ENCODE measurements around the gene HLA-A.

HLA-A gene

DNA sequence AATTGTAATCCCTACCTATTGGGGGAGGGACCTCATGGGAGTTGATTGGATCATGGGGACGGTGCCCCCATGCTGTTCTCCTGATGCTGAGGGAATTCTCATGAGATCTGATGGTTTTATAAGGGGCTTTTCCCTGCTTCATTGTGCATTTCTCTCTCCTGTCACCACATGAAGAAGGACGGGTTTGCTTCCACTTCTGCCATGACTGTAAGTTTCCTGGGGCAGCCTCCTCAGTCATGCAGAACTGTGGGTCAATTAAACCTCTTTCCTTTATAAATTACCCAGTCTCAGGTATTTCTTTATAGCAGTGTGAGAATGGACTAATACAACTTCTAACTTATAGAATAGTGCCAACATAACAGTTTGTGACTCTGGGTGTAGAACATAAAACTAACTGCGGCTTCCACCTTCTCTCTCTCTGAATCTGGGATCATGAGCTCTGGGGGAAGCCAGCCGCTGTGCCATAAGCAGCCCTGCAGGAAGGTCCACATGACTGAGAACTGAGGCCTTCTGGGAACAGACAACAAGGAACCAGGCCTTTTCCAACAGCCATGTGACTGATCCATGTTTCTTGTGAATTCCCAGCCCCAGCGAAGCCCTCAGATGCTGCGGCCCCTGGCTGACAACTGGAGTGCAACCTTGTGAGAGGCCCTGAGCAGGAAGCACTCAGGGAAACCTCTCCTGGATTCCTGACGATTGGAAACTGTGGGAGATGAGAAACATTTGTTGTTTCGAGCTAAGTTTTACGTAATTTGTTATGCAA, 3.4 kb upstream of the HLA-A start:
- TF ChIP-seq, protein P1, sequence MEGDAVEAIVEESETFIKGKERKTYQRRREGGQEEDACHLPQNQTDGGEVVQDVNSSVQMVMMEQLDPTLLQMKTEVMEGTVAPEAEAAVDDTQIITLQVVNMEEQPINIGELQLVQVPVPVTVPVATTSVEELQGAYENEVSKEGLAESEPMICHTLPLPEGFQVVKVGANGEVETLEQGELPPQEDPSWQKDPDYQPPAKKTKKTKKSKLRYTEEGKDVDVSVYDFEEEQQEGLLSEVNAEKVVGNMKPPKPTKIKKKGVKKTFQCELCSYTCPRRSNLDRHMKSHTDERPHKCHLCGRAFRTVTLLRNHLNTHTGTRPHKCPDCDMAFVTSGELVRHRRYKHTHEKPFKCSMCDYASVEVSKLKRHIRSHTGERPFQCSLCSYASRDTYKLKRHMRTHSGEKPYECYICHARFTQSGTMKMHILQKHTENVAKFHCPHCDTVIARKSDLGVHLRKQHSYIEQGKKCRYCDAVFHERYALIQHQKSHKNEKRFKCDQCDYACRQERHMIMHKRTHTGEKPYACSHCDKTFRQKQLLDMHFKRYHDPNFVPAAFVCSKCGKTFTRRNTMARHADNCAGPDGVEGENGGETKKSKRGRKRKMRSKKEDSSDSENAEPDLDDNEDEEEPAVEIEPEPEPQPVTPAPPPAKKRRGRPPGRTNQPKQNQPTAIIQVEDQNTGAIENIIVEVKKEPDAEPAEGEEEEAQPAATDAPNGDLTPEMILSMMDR (IDR thresholded peaks at IDR 0.05; ENCODE audit: unreplicated experiment in 3 of 3) = no peak
- no peaks in the 10 kb centered on the region for H3K9me3 Mint-ChIP-seq
- peak overlapping the region in 1 of 3 experiments; percentile 20 for H3K4me3 Mint-ChIP-seq
- H3K4me1 Mint-ChIP-seq = peaks cover 13% of the 10 kb centered on the region
- peaks cover 13% of the 10 kb centered on the region for H3K27me3 Mint-ChIP-seq (ENCODE audit: low read depth)
- H3K27ac Mint-ChIP-seq = peak overlapping the region in 2 of 3 experiments; percentile 42 to 65
- H3K36me3 Mint-ChIP-seq (ENCODE audit: low read depth) = no peaks in the 10 kb centered on the region

DNA sequence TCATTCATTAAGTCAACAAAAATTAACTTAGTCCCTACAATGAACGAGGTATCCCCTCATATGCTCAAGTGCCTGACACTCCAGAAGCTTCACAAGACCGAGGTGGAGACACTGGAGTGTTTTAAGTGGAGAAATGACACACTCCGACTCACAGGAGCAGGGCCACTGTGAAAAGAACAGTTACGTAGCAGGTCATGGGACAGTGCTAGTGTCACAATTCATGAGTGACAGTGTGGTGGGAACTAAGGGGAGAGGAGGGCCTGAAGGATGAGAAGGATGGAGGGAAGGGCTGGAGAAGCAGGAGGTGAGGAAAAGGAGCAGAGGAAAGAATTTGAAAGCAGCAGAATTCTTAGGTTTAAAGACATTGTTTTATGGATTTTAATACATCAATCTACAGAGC, 1.3 kb upstream of the HLA-A start:
- Mint-ChIP-seq H3K4me3 (peak overlapping the region; percentile 56 to 77 (median 62)), H3K27ac (no peak overlapping the region), H3K9me3 (no peaks in the 10 kb centered on the region), H3K36me3 (ENCODE audit: low read depth) (peaks cover 18% of the 10 kb centered on the region), H3K27me3 (ENCODE audit: low read depth) (peaks cover 21% of the 10 kb centered on the region), H3K4me1 (peaks cover 19% of the 10 kb centered on the region)
- TF ChIP-seq, protein P1 (IDR thresholded peaks at IDR 0.05; ENCODE audit: unreplicated experiment in 3 of 3) = no peak

DNA sequence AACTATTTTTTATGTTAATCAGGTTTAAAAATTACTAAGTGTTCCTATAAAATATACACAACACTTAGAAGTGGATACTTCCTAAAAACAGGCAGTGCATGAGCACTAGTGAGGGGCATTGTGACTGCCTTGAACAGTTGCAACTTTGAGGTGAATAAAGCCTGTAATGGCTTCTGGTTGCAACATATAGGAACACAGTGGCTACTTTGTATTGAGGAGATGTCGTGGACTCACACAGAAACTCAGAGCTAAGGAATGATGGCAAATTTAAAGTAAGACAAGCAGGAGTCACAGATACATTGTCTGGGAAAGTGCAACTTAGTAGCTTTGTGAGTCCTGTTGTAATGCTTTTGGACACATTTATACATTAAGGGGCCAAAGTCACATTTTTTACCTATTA, 861 bp upstream of the HLA-A start:
- Mint-ChIP-seq H3K4me3 (peak overlapping the region; percentile 89 to 95 (median 95)), H3K27me3 (ENCODE audit: low read depth) (peaks cover 21% of the 10 kb centered on the region), H3K9me3 (no peaks in the 10 kb centered on the region), H3K36me3 (ENCODE audit: low read depth) (peaks cover 22% of the 10 kb centered on the region), H3K4me1 (peaks cover 22% of the 10 kb centered on the region), H3K27ac (peak overlapping the region; percentile 66 to 91 (median 70))
- TF ChIP-seq, protein P1 (IDR thresholded peaks at IDR 0.05; ENCODE audit: unreplicated experiment in 3 of 3) = no peak

DNA sequence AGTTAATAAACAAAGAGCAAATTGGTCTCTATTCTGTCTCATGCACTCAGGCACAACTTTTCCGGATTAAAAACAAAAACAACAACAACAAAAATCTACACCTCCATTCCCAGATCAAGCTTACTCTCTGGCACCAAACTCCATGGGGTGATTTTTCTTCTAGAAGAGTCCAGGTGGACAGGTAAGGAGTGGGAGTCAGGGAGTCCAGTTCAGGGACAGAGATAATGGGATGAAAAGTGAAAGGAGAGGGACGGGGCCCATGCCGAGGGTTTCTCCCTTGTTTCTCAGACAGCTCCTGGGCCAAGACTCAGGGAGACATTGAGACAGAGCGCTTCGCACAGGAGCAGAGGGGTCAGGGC, 437 bp upstream of the HLA-A start:
- TF ChIP-seq, protein P1 (IDR thresholded peaks at IDR 0.05; ENCODE audit: unreplicated experiment in 3 of 3) = no peak
- H3K27ac Mint-ChIP-seq = peak overlapping the region; percentile 66 to 91 (median 70)
- peaks cover 21% of the 10 kb centered on the region for H3K27me3 Mint-ChIP-seq (ENCODE audit: low read depth)
- H3K4me3 Mint-ChIP-seq = peak overlapping the region; percentile 89 to 95 (median 95)
- H3K4me1 Mint-ChIP-seq = peaks cover 22% of the 10 kb centered on the region
- H3K9me3 Mint-ChIP-seq = no peaks in the 10 kb centered on the region
- peaks cover 22% of the 10 kb centered on the region for H3K36me3 Mint-ChIP-seq (ENCODE audit: low read depth)

DNA sequence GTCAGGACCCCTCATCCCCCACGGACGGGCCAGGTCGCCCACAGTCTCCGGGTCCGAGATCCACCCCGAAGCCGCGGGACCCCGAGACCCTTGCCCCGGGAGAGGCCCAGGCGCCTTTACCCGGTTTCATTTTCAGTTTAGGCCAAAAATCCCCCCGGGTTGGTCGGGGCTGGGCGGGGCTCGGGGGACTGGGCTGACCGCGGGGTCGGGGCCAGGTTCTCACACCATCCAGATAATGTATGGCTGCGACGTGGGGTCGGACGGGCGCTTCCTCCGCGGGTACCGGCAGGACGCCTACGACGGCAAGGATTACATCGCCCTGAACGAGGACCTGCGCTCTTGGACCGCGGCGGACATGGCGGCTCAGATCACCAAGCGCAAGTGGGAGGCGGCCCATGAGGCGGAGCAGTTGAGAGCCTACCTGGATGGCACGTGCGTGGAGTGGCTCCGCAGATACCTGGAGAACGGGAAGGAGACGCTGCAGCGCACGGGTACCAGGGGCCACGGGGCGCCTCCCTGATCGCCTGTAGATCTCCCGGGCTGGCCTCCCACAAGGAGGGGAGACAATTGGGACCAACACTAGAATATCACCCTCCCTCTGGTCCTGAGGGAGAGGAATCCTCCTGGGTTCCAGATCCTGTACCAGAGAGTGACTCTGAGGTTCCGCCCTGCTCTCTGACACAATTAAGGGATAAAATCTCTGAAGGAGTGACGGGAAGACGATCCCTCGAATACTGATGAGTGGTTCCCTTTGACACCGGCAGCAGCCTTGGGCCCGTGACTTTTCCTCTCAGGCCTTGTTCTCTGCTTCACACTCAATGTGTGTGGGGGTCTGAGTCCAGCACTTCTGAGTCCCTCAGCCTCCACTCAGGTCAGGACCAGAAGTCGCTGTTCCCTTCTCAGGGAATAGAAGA, 978 bp downstream of the HLA-A start:
- Mint-ChIP-seq H3K9me3 (no peaks in the 10 kb centered on the region), H3K4me1 (peaks cover 28% of the 10 kb centered on the region), H3K27me3 (ENCODE audit: low read depth) (peaks cover 21% of the 10 kb centered on the region), H3K36me3 (ENCODE audit: low read depth) (peaks cover 22% of the 10 kb centered on the region), H3K27ac (peak overlapping the region in 1 of 3 experiments; percentile 55), H3K4me3 (peak overlapping the region; percentile 89 to 95 (median 95))
- TF ChIP-seq, protein P1 (IDR thresholded peaks at IDR 0.05; ENCODE audit: unreplicated experiment in 3 of 3) = no peak
